CD4-positive, alpha-beta T cell treated with Interleukin-21 for 1 hour (primary cell): ENCODE measurements around the gene ZNF444.
"Not testable (repeated sequence)": the region's sequence is repeated elsewhere in the genome, so short reads cannot be mapped to it uniquely, and the experiment has no call there.

Source experiments
- DNase-seq: peaks from one replicate; pipeline ENCODE4 v3.0.0-alpha.2; 2020

Gene ZNF444

GRCh38 chr19:56140583-56141416, at the start of gene ZNF444:
Gene ZNF444 (plus strand): TSS chr19:56141287. CDS start chr19:56146912, 5,625 bp downstream.
- peak; percentile 100 for DNase-seq

GRCh38 chr19:56091751-56092546, 49.1 kb upstream of the ZNF444 start:
- peak; percentile 43 for DNase-seq

- no peak for DNase-seq
These were observed 48.1 kb upstream of the ZNF444 start for GRCh38 chr19:56092685-56093631.

- DNase-seq = no peak
These were observed 46.6 kb upstream of the ZNF444 start for GRCh38 chr19:56094449-56094848.

GRCh38 chr19:56096665-56097064, 44.4 kb upstream of the ZNF444 start:
- DNase-seq = no peak

GRCh38 chr19:56097306-56097705, 43.8 kb upstream of the ZNF444 start:
- no peak for DNase-seq

GRCh38 chr19:56097776-56098175, 43.3 kb upstream of the ZNF444 start:
- no peak for DNase-seq

GRCh38 chr19:56098237-56098636, 42.9 kb upstream of the ZNF444 start:
- DNase-seq = not testable (repeated sequence)

GRCh38 chr19:56098731-56099568, 42.1 kb upstream of the ZNF444 start:
- no peak for DNase-seq

GRCh38 chr19:56099638-56100539, 41.2 kb upstream of the ZNF444 start:
- DNase-seq = no peak

- no peak for DNase-seq
These were observed 40.0 kb upstream of the ZNF444 start for GRCh38 chr19:56101095-56101494.

GRCh38 chr19:56101746-56102535, 39.1 kb upstream of the ZNF444 start:
- DNase-seq = no peak

GRCh38 chr19:56103027-56103614, 38.0 kb upstream of the ZNF444 start:
- DNase-seq = no peak

- no peak for DNase-seq
These were observed 36.7 kb upstream of the ZNF444 start for GRCh38 chr19:56104423-56104822.

- DNase-seq = peak; percentile 48
These were observed 35.9 kb upstream of the ZNF444 start for GRCh38 chr19:56105090-56105701.

GRCh38 chr19:56105831-56106396, 35.2 kb upstream of the ZNF444 start:
- DNase-seq = not testable (repeated sequence)

- DNase-seq = no peak
These were observed 34.7 kb upstream of the ZNF444 start for GRCh38 chr19:56106397-56106849.

- no peak for DNase-seq
These were observed 34.1 kb upstream of the ZNF444 start for GRCh38 chr19:56106993-56107392.
